ENCODE data around the gene COL27A1.

GRCh38 chr9:114236391-114237138 lies 81.2 kb downstream of the COL27A1 start:
- TF ChIP-seq CTCF (IDR thresholded peaks at IDR 0.05) (no peak), POLR2A (IDR thresholded peaks at IDR 0.05) (no peak)

Data from testis (tissue), 2 donors.